ENCODE data around the gene SLC5A8. TPM values are rescaled to one million over a fixed set of nuclear protein-coding genes. Genes with fewer than 3 reads are reported as not detected.

The SLC5A8 gene
- total RNA-seq, 4 donors from 2014 or later: not detected

DNA sequence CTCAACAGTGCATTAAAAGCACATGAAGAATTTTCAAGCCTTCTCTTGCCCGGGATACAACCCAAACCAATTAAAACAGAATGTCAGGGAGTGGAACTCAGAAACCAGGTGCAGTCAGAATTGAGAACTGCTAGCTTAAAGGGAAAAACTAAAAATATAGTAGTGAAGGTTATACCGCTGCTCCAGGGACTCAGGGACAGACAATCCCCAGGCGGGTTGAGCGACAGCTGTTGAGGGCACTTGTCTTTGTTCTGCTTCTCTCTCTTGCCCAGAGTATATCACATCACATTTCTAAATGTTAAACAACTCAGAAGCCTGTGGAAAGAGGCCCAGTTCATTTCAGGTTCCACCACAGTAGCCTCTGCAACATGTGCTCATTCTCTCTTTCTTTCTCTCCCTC lies 93.1 kb downstream of the SLC5A8 start:
- TF ChIP-seq, protein P1, sequence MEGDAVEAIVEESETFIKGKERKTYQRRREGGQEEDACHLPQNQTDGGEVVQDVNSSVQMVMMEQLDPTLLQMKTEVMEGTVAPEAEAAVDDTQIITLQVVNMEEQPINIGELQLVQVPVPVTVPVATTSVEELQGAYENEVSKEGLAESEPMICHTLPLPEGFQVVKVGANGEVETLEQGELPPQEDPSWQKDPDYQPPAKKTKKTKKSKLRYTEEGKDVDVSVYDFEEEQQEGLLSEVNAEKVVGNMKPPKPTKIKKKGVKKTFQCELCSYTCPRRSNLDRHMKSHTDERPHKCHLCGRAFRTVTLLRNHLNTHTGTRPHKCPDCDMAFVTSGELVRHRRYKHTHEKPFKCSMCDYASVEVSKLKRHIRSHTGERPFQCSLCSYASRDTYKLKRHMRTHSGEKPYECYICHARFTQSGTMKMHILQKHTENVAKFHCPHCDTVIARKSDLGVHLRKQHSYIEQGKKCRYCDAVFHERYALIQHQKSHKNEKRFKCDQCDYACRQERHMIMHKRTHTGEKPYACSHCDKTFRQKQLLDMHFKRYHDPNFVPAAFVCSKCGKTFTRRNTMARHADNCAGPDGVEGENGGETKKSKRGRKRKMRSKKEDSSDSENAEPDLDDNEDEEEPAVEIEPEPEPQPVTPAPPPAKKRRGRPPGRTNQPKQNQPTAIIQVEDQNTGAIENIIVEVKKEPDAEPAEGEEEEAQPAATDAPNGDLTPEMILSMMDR (IDR thresholded peaks at IDR 0.05; ENCODE audit: low read depth): no peak

GRCh38 chr12:101115326-101115725 lies 94.7 kb downstream of the SLC5A8 start:
- TF ChIP-seq, protein P1 (IDR thresholded peaks at IDR 0.05; ENCODE audit: low read depth): no peak

DNA sequence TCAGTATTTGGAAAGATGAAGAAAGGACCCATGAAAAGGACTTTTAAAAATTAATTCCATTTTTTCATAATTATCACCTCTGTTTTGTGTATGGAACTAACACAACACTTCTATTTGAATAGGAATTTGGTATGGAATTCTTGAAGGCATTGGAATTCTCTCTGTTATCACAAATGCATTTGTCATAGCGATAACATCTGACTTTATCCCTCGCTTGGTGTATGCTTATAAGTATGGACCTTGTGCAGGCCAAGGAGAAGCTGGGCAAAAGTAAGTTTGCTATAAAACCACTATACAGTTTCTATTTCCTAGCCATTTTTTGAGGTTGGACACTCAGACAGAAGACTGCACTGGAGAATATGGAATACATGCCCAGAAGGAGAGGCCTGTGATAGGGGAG lies 98.6 kb downstream of the SLC5A8 start:
- TF ChIP-seq, protein P1 (IDR thresholded peaks at IDR 0.05; ENCODE audit: low read depth): no peak

GRCh38 chr12:101110866-101111265 lies 99.2 kb downstream of the SLC5A8 start:
- TF ChIP-seq, protein P1 (IDR thresholded peaks at IDR 0.05; ENCODE audit: low read depth): no peak

DNA sequence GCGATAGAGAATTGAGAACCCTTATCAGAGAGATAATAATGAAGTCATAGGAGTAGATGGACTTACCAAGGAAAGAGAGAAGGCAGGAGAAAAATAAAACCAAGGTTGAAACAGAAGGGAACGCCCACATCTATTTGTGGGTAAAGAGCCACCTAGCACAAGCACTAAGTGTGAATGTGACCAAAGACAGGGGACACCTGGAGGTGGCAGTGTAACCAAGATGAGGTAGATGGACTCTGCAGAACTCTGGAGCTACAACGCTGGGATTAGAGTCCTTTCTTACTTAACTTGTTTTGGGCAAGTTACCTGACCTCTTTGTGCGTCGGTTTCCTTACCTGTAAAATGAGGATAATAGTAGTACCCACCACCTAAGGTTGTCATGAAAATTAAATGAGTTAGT lies 101.9 kb downstream of the SLC5A8 start:
- TF ChIP-seq, protein P1 (IDR thresholded peaks at IDR 0.05; ENCODE audit: low read depth): no peak

DNA sequence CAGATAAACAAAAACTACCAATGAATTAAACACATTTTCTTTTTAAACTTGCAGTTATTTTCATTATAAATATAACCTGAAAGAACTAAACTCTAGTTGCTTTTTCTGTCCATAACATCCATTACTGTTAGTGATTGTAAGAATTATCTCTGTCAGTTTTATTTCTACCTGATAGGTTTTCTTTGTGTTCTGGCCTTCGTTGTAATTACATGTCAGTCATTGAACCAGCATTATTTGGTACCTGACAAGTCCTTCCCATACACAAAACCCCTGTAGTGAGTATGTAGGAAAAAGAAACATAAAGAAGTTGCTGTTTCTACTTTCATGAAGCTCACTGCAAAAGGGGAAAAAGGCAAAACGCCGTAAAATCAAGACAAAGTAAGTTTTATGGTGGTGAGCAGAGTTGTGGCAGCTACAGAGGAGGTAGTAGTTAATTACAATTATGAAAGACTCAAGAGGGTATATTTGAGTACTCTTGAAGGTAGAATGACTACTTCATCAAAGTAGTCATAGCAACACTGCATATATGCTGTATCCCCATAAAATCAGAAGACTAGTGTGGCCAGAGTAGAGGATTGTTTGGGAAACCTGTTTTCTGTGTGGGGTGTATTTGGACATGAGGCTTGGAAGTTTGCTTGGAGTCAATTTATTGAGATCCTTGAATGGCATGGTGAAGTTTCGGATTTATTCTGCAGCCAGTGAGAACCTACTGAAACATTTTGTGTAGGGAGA lies 102.8 kb downstream of the SLC5A8 start:
- TF ChIP-seq, protein P1 (IDR thresholded peaks at IDR 0.05; ENCODE audit: low read depth): no peak

Small RNAs within 50 kb of the gene (small RNA-seq; reads per million reads assigned to genes)
- not detected for gene RNU6-768P

Other genes starting within 250 kb of the SLC5A8 start
- 10 to 100 TPM in 3 of 4 donors, 1 to 10 TPM in 1; 8.5 to 22.0 (median 15.7) TPM for gene UTP20, start 69.9 kb upstream of the SLC5A8 start, total RNA-seq
- gene ARL1, start 197.5 kb upstream of the SLC5A8 start, total RNA-seq: 100 to 1,000 TPM in 1 of 4 donors, 10 to 100 TPM in 3; 42.2 to 136 (median 63.5) TPM